K562 (cell line): Measurements from ENCODE around the gene IQCC.

Experiments
- CEBPB ChIP-seq: fragments of 450-650 bp; IDR thresholded peaks from 2 replicates; pipeline ENCODE4 v1.6.1; 2016; ENCODE audit warnings: missing genetic modification characterization, missing compliant biosample characterization
- CHD4 ChIP-seq: fragments of 200-600 bp; sonication (generic); IDR thresholded peaks from 3 replicates; pipeline ENCODE4 v1.6.1; 2012; ENCODE audit warnings: low read depth, mild to moderate bottlenecking, mixed read lengths, low read length, inconsistent platforms; ENCODE audit not compliant: insufficient read depth, insufficient replicate concordance, poor library complexity, severe bottlenecking
- CREB1 ChIP-seq, 2 experiments: sonication (generic) in 1 of 2; formaldehyde crosslinking in 1 of 2; IDR thresholded peaks; 2 replicates each; pipeline versions ENCODE4 v1.6.1 to v1.8.0; 2012 to 2022; ENCODE audit warnings: inconsistent platforms in 1 of 2, mild to moderate bottlenecking in 1 of 2, missing genetic modification reagents in 1 of 2, moderate library complexity in 1 of 2
- CTCF ChIP-seq, 3 experiments: IDR thresholded peaks in 2 of 3; conservative IDR thresholded peaks in 1 of 3; 2 replicates each; pipeline ENCODE4 v1.5.1; 2011 to 2012; ENCODE audit warnings: low read length in 3 of 3, mild to moderate bottlenecking in 3 of 3, control low read depth in 2 of 3, improper control_type of control experiment in 1 of 3, inconsistent platforms in 1 of 3, low read depth in 1 of 3, mixed read lengths in 1 of 3, moderate library complexity in 1 of 3; ENCODE audit not compliant: insufficient read depth in 2 of 3
- ETV6 ChIP-seq, 3 experiments: fragments of 150-350 bp in 1 of 3; sonication (generic) in 1 of 3; formaldehyde crosslinking in 1 of 3; IDR thresholded peaks; 2 replicates each; pipeline versions ENCODE4 v1.6.1 to v1.8.0; 2014 to 2022; ENCODE audit warnings: borderline replicate concordance in 2 of 3, low read depth in 2 of 3, antibody characterized with exemption in 1 of 3, low read length in 1 of 3, mild to moderate bottlenecking in 1 of 3, missing genetic modification reagents in 1 of 3
- KDM2B ChIP-seq: fragments of 250-450 bp; sonication (Bioruptor Pico); IDR thresholded peaks from 2 replicates; pipeline ENCODE4 v1.8.0; 2021; ENCODE audit warnings: mild to moderate bottlenecking, moderate library complexity
- MCM3 ChIP-seq: fragments of 450-650 bp; IDR thresholded peaks from 2 replicates; pipeline ENCODE4 v1.6.1; 2016
- RBM17 ChIP-seq: fragments of 200-400 bp; formaldehyde crosslinking; IDR thresholded peaks from 2 replicates; pipeline ENCODE4 v1.6.1; 2017; ENCODE audit warnings: low read depth, mild to moderate bottlenecking, low read length, borderline replicate concordance
- SETDB1 ChIP-seq: IDR thresholded peaks from one replicate; pipeline ENCODE4 v1.6.1; 2012; ENCODE audit warnings: low read length, control low read depth, inconsistent platforms
- SMARCB1 ChIP-seq: IDR thresholded peaks from 2 replicates; pipeline ENCODE4 v1.6.1; 2011; ENCODE audit warnings: improper control_type of control experiment, low read depth; ENCODE audit not compliant: insufficient read length
- SRSF1 ChIP-seq: fragments of 200-400 bp; formaldehyde crosslinking; IDR thresholded peaks from 2 replicates; pipeline ENCODE4 v1.6.1; 2017; ENCODE audit warnings: mild to moderate bottlenecking, low read depth, low read length, moderate library complexity

- TF ChIP-seq SMARCB1 (no peak), MCM3 (no peak), CREB1 (IDR thresholded peaks at IDR 0.05) (no peak), CREB1 (CRISPR knock-in tag; IDR thresholded peaks at IDR 0.05) (no peak), KDM2B (no peak), ETV6 (IDR thresholded peaks at IDR 0.05; ENCODE audit: borderline replicate concordance in 1 of 2, low read depth in 2 of 2, low read length in 1 of 2) (no peak), ETV6 (CRISPR knock-in tag; IDR thresholded peaks at IDR 0.05; ENCODE audit: borderline replicate concordance) (no peak), CEBPB (tag) (no peak), RBM17 (no peak), CHD4 (no peak), CTCF (IDR thresholded peaks at IDR 0.05 in 2 of 3, conservative IDR thresholded peaks at IDR 0.05 in 1 of 3; ENCODE audit: insufficient read depth in 2 of 3, low read depth in 1 of 3, low read length in 3 of 3) (no peak), SETDB1 (no peak), SRSF1 (no peak)
Measured at GRCh38 chr1:32159189-32159588, 46.3 kb upstream of the IQCC start.
